SJSA1 (cell line): Measurements from ENCODE around the gene MXI1. TPM values are rescaled to one million over a fixed set of nuclear protein-coding genes. Genes with fewer than 3 reads are reported as not detected.
"Not testable (repeated sequence)": the region's sequence is repeated elsewhere in the genome, so short reads cannot be mapped to it uniquely, and the experiment has no call there.

Source experiments
- DNase-seq, 2 experiments: peaks; one replicate each; pipeline ENCODE4 v3.0.0-alpha.2; 2015 to 2020; ENCODE audit warnings: low spot score in 2 of 2, low read depth in 1 of 2
- H3K27ac ChIP-seq: fragments of 250-450 bp; sonication (Bioruptor Pico); 2 replicates; pipeline ENCODE4 v1.5.1; 2020; ENCODE audit warnings: mild to moderate bottlenecking, moderate library complexity
- H3K27me3 ChIP-seq: fragments of 250-450 bp; sonication (Bioruptor Pico); replicated peaks from 2 replicates; pipeline ENCODE4 v1.5.1; 2020; ENCODE audit warnings: mild to moderate bottlenecking, moderate library complexity
- H3K36me3 ChIP-seq: fragments of 250-450 bp; sonication (Bioruptor Pico); 2 replicates; pipeline ENCODE4 v1.5.1; 2020; ENCODE audit warnings: mild to moderate bottlenecking
- H3K4me1 ChIP-seq: fragments of 250-450 bp; sonication (Bioruptor Pico); replicated peaks from 2 replicates; pipeline ENCODE4 v1.6.1; 2021; ENCODE audit warnings: mild to moderate bottlenecking
- H3K4me3 ChIP-seq: fragments of 250-450 bp; sonication (Bioruptor Pico); 2 replicates; pipeline ENCODE4 v1.5.1; 2020; ENCODE audit warnings: mild to moderate bottlenecking
- H3K9me3 ChIP-seq: fragments of 250-450 bp; sonication (Bioruptor Pico); replicated peaks from 2 replicates; pipeline ENCODE4 v1.5.1; 2020; ENCODE audit warnings: mild to moderate bottlenecking
- total RNA-seq: library from RNA; depleted of rRNA; stranded (reverse); fragments of >200 nt; shearing (Covaris generic); gene quantifications from 2 replicates; pipeline ENCODE4 v1.2.3, GENCODE V29; 2014

Gene MXI1
- total RNA-seq, 1 experiment from 2014 or later: 4.3 TPM

DNA sequence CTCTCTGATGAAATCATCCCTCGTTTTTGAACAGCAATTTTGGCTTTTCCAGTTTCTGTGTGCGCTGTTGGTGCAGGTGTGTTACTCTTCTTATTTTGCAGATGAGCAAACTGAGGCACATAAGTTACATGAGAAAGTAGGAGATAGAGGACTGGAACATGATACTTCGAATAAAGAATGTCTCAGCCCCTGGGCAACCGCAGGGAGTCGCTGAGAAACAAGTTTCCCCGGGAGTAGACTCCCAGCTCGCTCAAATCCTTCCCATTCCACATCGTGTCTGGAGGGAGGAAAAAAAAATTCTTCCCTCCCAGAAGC is 18.0 kb downstream of the MXI1 start:
- DNase-seq: no peak
- no peaks in the 10 kb centered on the region; the same call in 1 of the 2 replicates for H3K9me3 ChIP-seq
- H3K4me3 ChIP-seq: peak overlapping the region; percentile 92
- H3K4me1 ChIP-seq: peaks cover 21% of the 10 kb centered on the region
- H3K27ac ChIP-seq: no peak overlapping the region
- H3K27me3 ChIP-seq: no peaks in the 10 kb centered on the region
- H3K36me3 ChIP-seq: no peaks in the 10 kb centered on the region

DNA sequence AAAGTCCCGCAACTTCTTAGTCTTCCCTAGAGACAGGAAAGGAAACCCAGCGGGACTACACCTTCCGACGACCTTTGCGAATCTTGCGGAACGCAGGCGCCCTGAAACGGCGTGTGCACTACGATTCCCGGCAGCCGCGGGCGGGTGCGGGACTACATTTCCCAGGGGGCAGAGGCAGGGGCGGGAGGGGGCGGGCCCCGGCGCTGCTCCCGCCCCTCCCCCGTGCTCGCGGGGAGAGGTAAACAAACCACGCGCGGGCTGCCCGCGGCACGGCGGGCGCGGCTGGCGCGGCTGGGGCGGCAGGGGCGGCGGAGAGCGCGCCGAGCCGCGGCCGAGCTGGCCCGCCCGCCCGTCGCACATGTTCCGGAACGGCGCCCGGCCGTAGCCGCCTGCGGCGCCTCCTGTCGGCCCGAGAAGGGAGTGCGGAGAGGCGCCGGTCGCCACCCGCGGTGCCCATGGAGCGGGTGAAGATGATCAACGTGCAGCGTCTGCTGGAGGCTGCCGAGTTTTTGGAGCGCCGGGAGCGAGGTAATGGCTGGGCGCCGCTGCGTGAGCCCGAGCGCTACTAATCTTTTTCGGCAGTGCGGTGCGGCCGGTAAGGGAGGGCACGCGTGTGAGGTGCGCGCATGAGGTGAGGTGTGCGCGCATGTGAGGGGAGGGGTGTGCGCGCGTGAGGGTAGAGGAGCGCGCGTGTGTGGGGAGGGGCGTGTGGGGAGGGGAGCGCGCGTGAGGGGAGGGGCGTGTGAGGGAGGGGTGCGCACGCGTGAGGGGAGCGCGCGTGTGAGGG is 18.5 kb downstream of the MXI1 start:
- DNase-seq: peak; percentile 89 to 93
- no peak overlapping the region for H3K27ac ChIP-seq
- no peaks in the 10 kb centered on the region for H3K27me3 ChIP-seq
- no peaks in the 10 kb centered on the region; the same call in 1 of the 2 replicates for H3K9me3 ChIP-seq
- H3K4me1 ChIP-seq: peaks cover 21% of the 10 kb centered on the region
- no peaks in the 10 kb centered on the region for H3K36me3 ChIP-seq
- H3K4me3 ChIP-seq: peak overlapping the region; percentile 92

DNA sequence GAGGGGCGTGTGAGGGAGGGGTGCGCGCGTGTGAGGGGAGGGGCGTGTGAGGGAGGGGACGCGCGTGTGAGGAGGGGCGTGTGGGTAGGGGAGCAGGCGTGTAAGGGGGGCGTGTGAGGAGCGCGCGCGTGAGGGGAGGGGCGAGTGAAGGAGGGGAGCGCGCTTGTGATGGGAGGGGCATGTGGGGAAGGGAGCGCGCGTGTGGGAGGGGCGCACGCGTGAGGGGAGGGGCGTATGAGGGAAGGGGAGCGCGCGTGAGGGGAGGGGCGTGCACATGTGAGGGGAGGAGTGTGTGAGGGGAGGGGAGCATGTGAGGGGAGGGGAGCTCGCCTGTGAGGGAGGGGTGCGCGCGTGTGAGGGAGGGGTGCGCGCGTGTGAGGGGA is 19.1 kb downstream of the MXI1 start:
- Histone ChIP-seq H3K4me1 (peaks cover 19% of the 10 kb centered on the region), H3K36me3 (no peaks in the 10 kb centered on the region), H3K27ac (no peak overlapping the region), H3K27me3 (no peaks in the 10 kb centered on the region), H3K9me3 (no peaks in the 10 kb centered on the region; the same call in 1 of the 2 replicates), H3K4me3 (no peak overlapping the region)
- DNase-seq: peak in 1 of 2 experiments; percentile 93

DNA sequence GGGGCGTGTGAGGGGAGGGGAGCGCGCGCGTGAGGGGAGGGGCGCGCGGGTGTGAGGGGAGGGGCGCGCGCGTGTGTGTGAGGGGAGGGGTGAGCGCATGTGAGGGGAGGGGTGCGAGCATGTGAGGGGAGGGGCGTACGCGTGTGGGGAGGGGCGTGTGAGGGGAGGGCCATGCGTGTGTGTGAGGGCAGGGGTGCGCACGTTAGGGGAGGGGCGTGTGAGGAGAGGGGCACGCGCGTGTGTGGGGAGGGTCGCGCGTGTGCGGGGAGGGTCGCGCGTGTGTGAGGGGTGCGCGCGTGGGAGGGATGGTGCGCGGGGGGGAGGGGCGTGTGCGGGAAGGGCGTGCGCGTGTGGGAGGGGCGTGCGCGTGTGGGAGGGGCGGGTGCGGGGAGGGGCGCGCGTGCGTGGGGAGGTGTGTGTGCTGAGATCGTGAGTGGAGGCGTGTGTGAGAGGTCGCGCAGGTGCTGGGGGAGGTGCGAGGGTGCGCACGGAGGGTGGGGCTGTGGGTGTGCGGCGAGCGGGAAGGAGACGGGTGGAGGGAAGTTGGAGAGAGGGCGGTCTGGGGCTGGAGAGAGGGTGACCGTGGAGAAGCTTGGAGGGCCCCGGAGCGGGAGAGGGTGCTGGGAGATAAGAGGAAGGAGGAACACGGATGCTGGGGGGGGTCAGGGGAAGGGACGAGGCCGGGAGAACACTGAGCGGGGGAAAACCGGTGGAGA is 19.7 kb downstream of the MXI1 start:
- no peak overlapping the region for H3K27ac ChIP-seq
- H3K36me3 ChIP-seq: no peaks in the 10 kb centered on the region
- no peaks in the 10 kb centered on the region; the same call in 1 of the 2 replicates for H3K9me3 ChIP-seq
- H3K4me3 ChIP-seq: peak overlapping the region; percentile 45
- H3K4me1 ChIP-seq: peaks cover 13% of the 10 kb centered on the region
- no peaks in the 10 kb centered on the region for H3K27me3 ChIP-seq
- DNase-seq: peak in 1 of 2 experiments; percentile 58

DNA sequence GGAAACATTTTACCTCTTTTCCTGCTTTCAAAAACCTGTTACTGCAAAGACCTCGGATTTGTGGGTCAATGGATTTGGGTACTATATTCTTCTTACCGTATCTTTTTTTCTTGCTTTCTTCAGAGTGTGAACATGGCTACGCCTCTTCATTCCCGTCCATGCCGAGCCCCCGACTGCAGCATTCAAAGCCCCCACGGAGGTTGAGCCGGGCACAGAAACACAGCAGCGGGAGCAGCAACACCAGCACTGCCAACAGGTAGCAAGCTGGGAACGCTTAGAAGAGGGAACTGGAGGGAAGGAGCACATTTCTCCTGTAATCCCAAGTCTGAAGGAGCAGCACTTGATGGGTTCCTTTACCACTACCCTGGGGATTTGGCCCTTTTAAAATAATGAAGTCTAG is 20.7 kb downstream of the MXI1 start:
- peaks cover 9% of the 10 kb centered on the region for H3K4me1 ChIP-seq
- H3K4me3 ChIP-seq: no peak overlapping the region

DNA sequence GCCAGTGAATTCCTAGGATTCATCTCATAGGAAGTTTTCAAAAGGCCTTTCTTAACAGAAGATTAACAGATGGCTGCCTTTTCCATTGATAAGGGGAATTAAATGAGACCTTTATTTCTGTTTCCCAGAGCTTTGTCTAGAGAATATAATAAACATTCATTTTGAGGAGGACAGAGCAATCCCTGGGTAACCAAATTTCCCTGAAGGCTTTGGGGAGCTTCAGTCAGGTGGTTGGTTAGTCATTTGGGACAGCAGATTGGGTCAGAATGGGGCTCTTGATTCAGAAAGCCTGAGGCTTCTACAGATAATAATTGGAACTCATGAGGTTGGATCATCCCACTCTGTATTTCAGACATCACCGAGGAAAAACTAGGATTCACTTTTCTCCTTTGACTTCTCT is 21.8 kb downstream of the MXI1 start:
- Histone ChIP-seq H3K27me3 (no peaks in the 10 kb centered on the region), H3K4me3 (no peak overlapping the region), H3K4me1 (peaks cover 9% of the 10 kb centered on the region), H3K36me3 (no peaks in the 10 kb centered on the region), H3K27ac (no peak overlapping the region), H3K9me3 (no peaks in the 10 kb centered on the region; the same call in 1 of the 2 replicates)
- no peak for DNase-seq

More for the DNA sequence above, 20.7 kb downstream of the MXI1 start:
- H3K36me3 ChIP-seq: no peaks in the 10 kb centered on the region
- H3K9me3 ChIP-seq: no peaks in the 10 kb centered on the region; the same call in 1 of the 2 replicates
- no peaks in the 10 kb centered on the region for H3K27me3 ChIP-seq
- DNase-seq: no peak
- H3K27ac ChIP-seq: no peak overlapping the region

DNA sequence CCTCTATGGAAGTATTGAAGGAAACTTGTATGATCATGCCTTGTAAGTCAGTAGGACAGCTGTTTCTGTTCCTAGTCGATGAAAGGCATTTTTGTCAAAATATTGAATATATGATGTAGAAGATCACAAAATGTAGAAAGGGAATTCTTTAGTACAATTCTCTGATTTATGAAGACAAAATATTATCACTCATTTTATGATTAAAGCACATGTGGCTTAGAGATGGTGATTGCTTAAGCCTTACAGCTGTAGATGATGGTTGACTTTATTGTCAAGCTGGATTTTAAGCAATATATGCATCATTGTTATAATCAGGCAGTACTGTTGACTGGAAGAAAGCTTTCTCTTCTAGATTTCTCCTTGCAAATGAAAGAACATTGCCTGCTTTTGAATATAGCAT is 26.4 kb downstream of the MXI1 start:
- H3K36me3 ChIP-seq: no peaks in the 10 kb centered on the region
- H3K4me1 ChIP-seq: no peaks in the 10 kb centered on the region
- no peak for DNase-seq
- no peaks in the 10 kb centered on the region for H3K9me3 ChIP-seq
- no peak overlapping the region for H3K4me3 ChIP-seq
- no peaks in the 10 kb centered on the region for H3K27me3 ChIP-seq
- no peak overlapping the region for H3K27ac ChIP-seq

DNA sequence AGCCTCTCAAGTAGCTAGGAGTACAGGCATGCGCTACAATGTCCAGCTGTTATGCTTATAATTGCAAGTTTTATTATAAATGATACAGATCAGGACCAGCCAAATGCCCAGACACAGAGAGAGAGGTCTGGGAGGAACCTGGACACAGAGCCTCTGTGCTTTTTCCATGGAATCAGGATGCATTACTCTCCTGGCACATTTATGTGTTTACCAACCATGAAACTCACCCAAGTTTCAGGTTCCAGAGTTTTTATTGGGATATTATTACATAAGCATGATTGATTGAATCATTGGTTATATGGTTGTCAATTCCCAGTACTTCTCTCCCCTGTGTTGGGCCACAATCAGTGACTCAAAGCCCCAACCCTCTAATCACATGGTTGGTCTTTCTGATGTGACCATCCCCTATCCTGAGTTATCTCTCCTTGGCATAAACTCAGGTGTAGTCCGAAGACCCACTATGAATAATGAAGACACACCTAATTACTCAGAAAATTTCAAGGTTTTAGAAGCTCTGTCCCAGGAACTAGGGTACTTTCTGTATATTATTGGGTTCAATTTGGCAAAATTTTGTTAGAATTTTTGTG is 30.6 kb downstream of the MXI1 start:
- H3K27me3 ChIP-seq: no peaks in the 10 kb centered on the region
- H3K4me3 ChIP-seq: no peak overlapping the region
- no peak for DNase-seq
- H3K36me3 ChIP-seq: no peaks in the 10 kb centered on the region
- H3K27ac ChIP-seq: no peak overlapping the region
- H3K4me1 ChIP-seq: no peaks in the 10 kb centered on the region
- H3K9me3 ChIP-seq: no peaks in the 10 kb centered on the region

DNA sequence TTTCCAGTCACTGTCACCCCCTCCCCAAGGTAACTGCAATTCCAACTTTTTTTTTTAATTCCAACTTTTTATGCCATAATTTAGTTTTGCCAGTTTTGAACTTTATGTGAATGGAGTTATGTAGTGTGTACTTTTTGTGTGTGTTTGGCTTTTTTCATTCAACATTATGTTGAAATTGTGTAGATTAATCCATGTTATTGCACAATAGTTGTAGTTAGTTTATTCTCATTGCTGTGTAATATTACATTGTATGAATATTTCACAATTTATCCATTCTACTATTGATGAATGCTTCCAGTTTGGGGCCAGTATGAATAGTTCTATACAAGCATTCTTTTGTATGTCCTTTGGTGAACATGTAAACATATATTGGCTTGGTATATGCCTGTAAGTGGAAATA is 32.5 kb downstream of the MXI1 start:
- no peaks in the 10 kb centered on the region for H3K9me3 ChIP-seq
- no peaks in the 10 kb centered on the region for H3K4me1 ChIP-seq
- H3K27me3 ChIP-seq: no peaks in the 10 kb centered on the region
- H3K4me3 ChIP-seq: no peak overlapping the region
- no peak overlapping the region for H3K27ac ChIP-seq
- H3K36me3 ChIP-seq: no peaks in the 10 kb centered on the region
- DNase-seq: no peak

DNA sequence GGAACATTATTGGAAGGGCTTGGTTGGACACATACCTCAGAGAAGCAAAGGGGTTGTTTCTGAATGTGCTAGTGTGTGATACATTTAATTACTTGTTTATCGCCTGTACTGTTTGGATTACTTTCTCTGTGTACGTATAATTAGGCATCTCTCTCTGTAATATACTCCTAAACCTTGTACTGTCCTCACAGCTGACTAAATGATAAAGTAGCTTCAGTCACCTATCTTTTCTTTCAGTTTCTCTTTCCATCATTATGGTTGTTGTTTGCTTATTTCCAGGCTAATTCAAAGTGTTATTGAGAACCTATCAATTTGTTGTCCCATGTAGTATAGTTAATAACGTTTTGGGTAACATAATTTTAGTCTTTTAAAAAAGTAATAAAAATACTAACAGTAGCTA is 34.0 kb downstream of the MXI1 start:
- H3K36me3 ChIP-seq: no peaks in the 10 kb centered on the region
- DNase-seq: no peak
- no peak overlapping the region for H3K4me3 ChIP-seq
- H3K27me3 ChIP-seq: no peaks in the 10 kb centered on the region
- H3K9me3 ChIP-seq: no peaks in the 10 kb centered on the region
- H3K27ac ChIP-seq: no peak overlapping the region
- no peaks in the 10 kb centered on the region for H3K4me1 ChIP-seq

DNA sequence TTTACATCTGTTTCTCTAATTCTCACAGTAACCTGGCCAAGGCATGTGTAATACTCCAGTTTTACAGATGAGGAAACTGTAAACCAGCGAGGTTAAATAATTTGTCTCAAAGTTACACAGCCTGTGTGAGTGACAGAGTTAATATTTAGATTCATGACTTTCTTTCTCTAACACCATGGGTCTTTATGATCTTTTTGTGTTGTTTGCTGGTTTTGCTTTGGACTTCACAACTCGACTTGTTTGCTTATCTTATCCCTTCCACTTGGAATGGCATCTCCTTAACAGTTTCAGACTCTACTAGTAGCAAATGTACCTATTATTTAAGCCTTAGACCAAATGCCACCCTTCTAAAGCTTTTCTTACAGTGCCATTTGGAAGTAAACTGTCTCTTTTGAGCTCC is 34.4 kb downstream of the MXI1 start:
- Histone ChIP-seq H3K9me3 (no peaks in the 10 kb centered on the region), H3K4me3 (no peak overlapping the region), H3K4me1 (no peaks in the 10 kb centered on the region), H3K36me3 (no peaks in the 10 kb centered on the region), H3K27me3 (no peaks in the 10 kb centered on the region), H3K27ac (no peak overlapping the region)
- DNase-seq: no peak

DNA sequence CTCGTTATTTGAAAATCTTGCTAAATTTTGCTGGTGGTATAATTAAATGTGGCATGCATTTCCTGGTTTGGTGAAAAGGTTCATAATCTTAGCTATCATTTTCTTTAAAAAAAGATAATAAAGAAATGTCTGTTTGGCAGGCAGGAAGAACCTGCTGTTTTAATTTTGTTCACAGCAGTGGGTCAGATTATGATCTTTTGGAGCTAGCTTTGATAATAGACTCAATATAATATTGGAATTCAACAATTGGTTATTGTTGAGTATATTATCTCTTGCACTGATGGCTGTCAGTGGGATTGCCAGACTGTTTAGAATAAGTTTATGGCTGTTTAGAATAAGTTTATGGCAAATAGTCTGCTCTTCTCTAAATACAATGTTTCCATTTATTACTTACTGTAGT is 35.1 kb downstream of the MXI1 start:
- no peaks in the 10 kb centered on the region for H3K4me1 ChIP-seq
- no peaks in the 10 kb centered on the region for H3K9me3 ChIP-seq
- H3K36me3 ChIP-seq: no peaks in the 10 kb centered on the region
- no peak overlapping the region for H3K4me3 ChIP-seq
- no peak overlapping the region for H3K27ac ChIP-seq
- no peaks in the 10 kb centered on the region for H3K27me3 ChIP-seq
- no peak for DNase-seq

DNA sequence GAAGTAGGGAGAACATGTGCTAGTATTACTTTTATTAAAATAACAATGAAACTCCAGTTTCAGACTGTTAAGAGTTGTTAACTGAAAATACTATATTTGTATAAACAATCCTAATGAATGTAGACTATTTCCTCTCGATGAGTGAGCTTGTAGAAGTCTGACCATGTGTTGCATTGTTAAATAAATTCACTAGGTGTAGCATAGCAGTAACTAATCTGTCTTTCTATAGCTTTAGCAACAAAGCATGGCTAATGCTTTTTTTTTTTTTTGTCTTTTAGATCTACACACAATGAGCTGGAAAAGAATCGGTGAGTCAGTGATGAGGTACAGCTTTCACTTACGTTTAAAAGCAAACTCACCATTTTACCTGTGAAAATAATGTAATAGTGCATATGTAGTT is 37.1 kb downstream of the MXI1 start:
- no peak for DNase-seq
- no peak overlapping the region for H3K27ac ChIP-seq
- H3K36me3 ChIP-seq: no peaks in the 10 kb centered on the region
- no peaks in the 10 kb centered on the region for H3K9me3 ChIP-seq
- H3K4me1 ChIP-seq: no peaks in the 10 kb centered on the region
- no peaks in the 10 kb centered on the region for H3K27me3 ChIP-seq
- no peak overlapping the region for H3K4me3 ChIP-seq

DNA sequence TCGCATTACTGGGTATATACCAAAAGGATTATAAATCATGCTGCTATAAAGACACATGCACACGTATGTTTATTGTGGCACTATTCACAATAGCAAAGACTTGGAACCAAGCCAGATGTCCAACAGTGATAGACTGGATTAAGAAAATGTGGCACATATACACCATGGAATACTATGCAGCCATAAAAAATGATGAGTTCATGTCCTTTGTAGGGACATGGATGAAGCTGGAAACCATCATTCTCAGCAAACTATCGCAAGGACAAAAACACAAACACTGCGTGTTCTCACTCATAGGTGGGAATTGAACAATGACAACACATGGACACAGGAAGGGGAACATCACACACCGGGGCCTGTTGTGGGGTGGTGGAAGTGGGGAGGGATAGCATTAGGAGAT is 40.4 kb downstream of the MXI1 start:
- not testable (repeated sequence) for H3K4me3 ChIP-seq, H3K27me3 ChIP-seq, DNase-seq, H3K9me3 ChIP-seq, H3K4me1 ChIP-seq, H3K27ac ChIP-seq, H3K36me3 ChIP-seq
